Stomach (tissue), 9 donors: ENCODE results near the gene GPAT2. TPM values are rescaled to one million over a fixed set of nuclear protein-coding genes. Genes with fewer than 3 reads are reported as not detected.
"Not testable (repeated sequence)": the region's sequence is repeated elsewhere in the genome, so short reads cannot be mapped to it uniquely, and the experiment has no call there.

ENCODE experiments used
- DNase-seq, 2 donors: peaks; one replicate each; pipeline versions ENCODE4 v3.0.0 to v3.0.0-alpha.2; 2013 to 2019
- H3K27ac ChIP-seq, 5 donors: fragments of 200-600 bp in 4 of 5; sonication (generic) in 4 of 5; one replicate each; pipeline ENCODE4 v1.5.1; 2013 to 2019; ENCODE audit warnings: mild to moderate bottlenecking in 1 of 5, moderate library complexity in 1 of 5
- H3K27me3 ChIP-seq, 3 donors: fragments of 200-600 bp; sonication (generic); one replicate each; pipeline ENCODE4 v1.5.1; 2017 to 2019; ENCODE audit warnings: mixed run types in 1 of 3
- H3K36me3 ChIP-seq, 4 donors: fragments of 200-600 bp; sonication (generic); 1 replicate in 3 of 4; 2 replicates in 1 of 4; pipeline ENCODE4 v1.5.1; 2016 to 2019
- H3K4me1 ChIP-seq, 4 donors: fragments of 200-600 bp; sonication (generic); one replicate each; pipeline ENCODE4 v1.5.1; 2016 to 2019
- H3K4me3 ChIP-seq, 4 donors: fragments of 200-600 bp; sonication (generic) in 3 of 4; one replicate each; pipeline ENCODE4 v1.5.1; 2016 to 2019; ENCODE audit warnings: mild to moderate bottlenecking in 1 of 4
- H3K9me3 ChIP-seq, 4 donors: fragments of 200-600 bp; sonication (generic); one replicate each; pipeline ENCODE4 v1.5.1; 2016 to 2019
- CTCF ChIP-seq, 7 experiments: fragments of 450-650 bp in 4 of 7; fragments of 200-600 bp in 3 of 7; sonication (generic) in 3 of 7; IDR thresholded peaks; one replicate each; pipeline ENCODE4 v1.5.1; 2016 to 2019; ENCODE audit warnings: antibody characterized with exemption in 7 of 7, control low read depth in 2 of 7, mild to moderate bottlenecking in 1 of 7
- EP300 ChIP-seq: sonication (generic); formaldehyde crosslinking; IDR thresholded peaks from one replicate; pipeline ENCODE4 v1.6.1; 2017; ENCODE audit warnings: antibody characterized with exemption
- POLR2A ChIP-seq, 4 donors: fragments of 450-650 bp; IDR thresholded peaks; one replicate each; pipeline ENCODE4 v1.6.1; 2016; ENCODE audit warnings: antibody characterized with exemption in 4 of 4, control low read depth in 2 of 4, mild to moderate bottlenecking in 1 of 4, moderate library complexity in 1 of 4
- POLR2AphosphoS5 ChIP-seq, 3 donors: sonication (generic); formaldehyde crosslinking; IDR thresholded peaks; one replicate each; pipeline ENCODE4 v1.6.1; 2016; ENCODE audit warnings: antibody characterized with exemption in 3 of 3
- WGBS, 5 donors: extraction: QIAGEN DNeasy Blood & Tissue Kit in 3 of 5; methylation state at CpG; one replicate each; pipeline versions ENCODE4 v1.1.5 to v1.1.7; 2013 to 2018; 5-methylcytosine and 5-hydroxymethylcytosine counted together
- intact Hi-C: fragments of 100-400 bp; cut with DNase I; formaldehyde crosslinking; loops from one replicate; pipeline ENCODE4 v1.15.1; 2023; ENCODE audit warnings: low total_unique reads
- polyA plus RNA-seq, 3 donors: library from polyadenylated mRNA; stranded (reverse); fragments of 200-250 nt; gene quantifications; one replicate each; pipeline ENCODE4 v1.2.3, GENCODE V29; 2013
- total RNA-seq, 5 donors: library from RNA; depleted of rRNA; stranded (reverse); fragments of >200 nt; gene quantifications; one replicate each; pipeline versions ENCODE4 v1.1.0 to v1.2.3, GENCODE V29; 2014 to 2016
- donor health status: healthy with polysubstance abuse.
- donor health status: Bipolar disorder and iron deficiency.
- donor health status: healthy.

Gene GPAT2
- total and polyA plus RNA-seq, 8 donors, result 0.37 to 13.6 (median 3.9) TPM

- H3K36me3 ChIP-seq, DNase-seq, H3K9me3 ChIP-seq, H3K4me1 ChIP-seq, intact Hi-C loops, H3K4me3 ChIP-seq, H3K27me3 ChIP-seq, H3K27ac ChIP-seq: not testable (repeated sequence)
- WGBS, 5 donors, result 22 to 81% (median 43%) methylated on average over 2 to 10 of the region's 18 CpGs
Measured at GRCh38 chr2:96049049-96049916, 14.6 kb upstream of the GPAT2 start.

GRCh38 chr2:96035554-96035953, 838 bp upstream of the GPAT2 start:
- H3K36me3 ChIP-seq, intact Hi-C loops, H3K27ac ChIP-seq, DNase-seq, H3K27me3 ChIP-seq, H3K4me3 ChIP-seq, H3K4me1 ChIP-seq, H3K9me3 ChIP-seq: not testable (repeated sequence)
- WGBS, 5 donors, result no CpG with 5 or more reads among the region's 14 CpGs

DNA sequence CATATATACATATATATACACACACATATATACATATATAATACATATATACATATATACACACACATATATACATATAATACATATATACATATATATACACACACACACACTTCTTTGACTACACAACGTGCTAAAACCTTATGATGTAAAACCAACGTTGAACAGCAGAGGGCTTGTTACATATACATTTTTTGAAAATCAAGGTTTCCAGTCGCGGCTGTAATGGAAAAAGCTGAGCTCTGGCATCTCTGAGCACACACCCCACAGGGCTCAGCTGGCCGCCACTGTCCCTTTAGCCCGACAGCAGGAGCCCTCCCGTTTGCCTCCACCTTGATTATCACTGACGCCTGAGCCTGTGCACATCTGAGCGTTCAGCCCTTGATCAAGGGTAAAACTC, 719 bp downstream of the GPAT2 start:
- H3K27ac ChIP-seq, DNase-seq, H3K4me3 ChIP-seq, intact Hi-C loops, H3K27me3 ChIP-seq, H3K36me3 ChIP-seq, H3K4me1 ChIP-seq, H3K9me3 ChIP-seq: not testable (repeated sequence)
- WGBS, 5 donors, result 20 to 27% methylated on average over 1 of the region's 9 CpGs; no CpG with 5 or more reads in 3 of the 5 donors

GRCh38 chr2:96027725-96028325, 6.9 kb downstream of the GPAT2 start:
- not testable (repeated sequence) for DNase-seq, H3K4me3 ChIP-seq, H3K27me3 ChIP-seq, H3K36me3 ChIP-seq, H3K27ac ChIP-seq, H3K4me1 ChIP-seq, H3K9me3 ChIP-seq
- WGBS, 5 donors, result no CpG with 5 or more reads among the region's 16 CpGs
- intact Hi-C loops, result loop anchor here (10.0 kb wide), 1 partner anchor 147 kb away; no protein-coding TSS in a partner anchor

DNA sequence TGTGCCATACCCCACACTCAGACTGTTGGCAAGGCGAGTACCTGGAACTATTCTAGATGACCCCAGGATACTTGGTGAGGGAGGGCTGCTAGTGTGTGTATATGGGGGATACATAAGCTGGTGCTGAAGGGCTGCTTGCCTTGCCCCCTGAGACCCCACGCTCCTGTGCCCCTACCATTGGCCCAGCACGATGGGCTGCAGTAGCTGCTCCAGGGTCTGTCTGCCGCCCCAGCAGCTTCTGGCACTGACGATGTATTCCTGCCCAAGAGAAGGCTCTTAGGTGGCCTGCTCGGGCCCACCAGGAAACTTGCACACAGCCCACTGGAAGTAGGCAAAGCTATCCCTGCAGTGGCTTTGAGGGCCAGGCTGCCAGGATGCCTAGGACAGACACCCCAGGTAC, 9.0 kb downstream of the GPAT2 start:
- intact Hi-C loops, result loop anchor here (10.0 kb wide), 1 partner anchor 149 kb away; no protein-coding TSS in a partner anchor
- not testable (repeated sequence) for H3K4me1 ChIP-seq, DNase-seq, H3K27me3 ChIP-seq, H3K36me3 ChIP-seq, H3K9me3 ChIP-seq, H3K4me3 ChIP-seq, H3K27ac ChIP-seq
- 90 to 95% (median 92%) methylated on average over 3 to 6 of the region's 6 CpGs for WGBS, 5 donors

GRCh38 chr2:96025194-96025492, 9.6 kb downstream of the GPAT2 start:
- H3K27me3 ChIP-seq, result no peaks in the 10 kb centered on the region
- no peaks in the 10 kb centered on the region for H3K9me3 ChIP-seq
- peaks cover 0 to 5% (median 0%) of the 10 kb centered on the region in 4 donors for H3K36me3 ChIP-seq
- peaks cover 0 to 6% (median 3%) of the 10 kb centered on the region in 4 donors for H3K4me1 ChIP-seq
- intact Hi-C loops, result loop anchor here (10.0 kb wide), 1 partner anchor 150 kb away; no protein-coding TSS in a partner anchor
- WGBS, 5 donors, result 77 to 93% (median 80%) methylated on average over 1 to 4 of the region's 4 CpGs
- no peak overlapping the region for H3K4me3 ChIP-seq
- no peak for DNase-seq
- TF ChIP-seq POLR2A (IDR thresholded peaks at IDR 0.05) (no peak), POLR2AphosphoS5 (IDR thresholded peaks at IDR 0.05) (no peak), CTCF (IDR thresholded peaks at IDR 0.05) (no peak), EP300 (no peak)
- no peak overlapping the region for H3K27ac ChIP-seq
